A673 (cell line): ENCODE measurements around the gene HIPK3. TPM values are rescaled to one million over a fixed set of nuclear protein-coding genes. Genes with fewer than 3 reads are reported as not detected.
"Not testable (repeated sequence)": the region's sequence is repeated elsewhere in the genome, so short reads cannot be mapped to it uniquely, and the experiment has no call there.

Source experiments
- BruUV-seq: library from RNA; stranded (reverse); fragments of 400-500 nt; replicated peaks from 2 replicates; lab custom pipeline; 2021; lab: Mats Ljungman, UMichigan
- CTCF ChIA-PET: fragments of 300-600 bp; sonication (Branson Sonifier 250); formaldehyde crosslinking; loops from one replicate; lab custom pipeline; 2022; ENCODE audit warnings: antibody characterized with exemption; lab: Charles Lee
- POLR2A ChIA-PET: fragments of 300-600 bp; sonication (Branson Sonifier 250); formaldehyde crosslinking; loops from one replicate; lab custom pipeline; 2022; ENCODE audit warnings: antibody characterized with exemption; ENCODE audit not compliant: low non-redundant PET; lab: Charles Lee
- DNase-seq: peaks from one replicate; pipeline ENCODE4 v3.0.0-alpha.2; 2015; ENCODE audit warnings: low spot score
- H3K27ac ChIP-seq: fragments of 200-600 bp; sonication (generic); 2 replicates; pipeline ENCODE4 v1.5.1; 2016; ENCODE audit warnings: mixed run types, low read depth, mild to moderate bottlenecking, mixed read lengths, antibody characterized with exemption, low read length; ENCODE audit not compliant: poor library complexity, severe bottlenecking
- H3K27me3 ChIP-seq: fragments of 200-600 bp; sonication (generic); replicated peaks from 2 replicates; pipeline ENCODE4 v1.6.1; 2017; ENCODE audit warnings: mixed run types, low read depth, mild to moderate bottlenecking, mixed read lengths, antibody characterized with exemption, low read length; ENCODE audit not compliant: insufficient read depth, poor library complexity
- H3K36me3 ChIP-seq: fragments of 200-600 bp; sonication (generic); 2 replicates; pipeline ENCODE4 v1.6.1; 2016; ENCODE audit warnings: mixed run types, mild to moderate bottlenecking, mixed read lengths, antibody characterized with exemption, low read length; ENCODE audit not compliant: insufficient read depth, poor library complexity, severe bottlenecking
- H3K4me1 ChIP-seq: fragments of 200-600 bp; sonication (generic); 2 replicates; pipeline ENCODE4 v1.6.1; 2017; ENCODE audit warnings: mixed run types, mild to moderate bottlenecking, mixed read lengths, antibody characterized with exemption, low read length; ENCODE audit not compliant: insufficient read depth, poor library complexity, severe bottlenecking
- H3K4me3 ChIP-seq: fragments of 200-600 bp; sonication (generic); 2 replicates; pipeline ENCODE4 v1.5.1; 2016; ENCODE audit warnings: low read depth, mixed run types, mild to moderate bottlenecking, mixed read lengths, low read length; ENCODE audit not compliant: poor library complexity, severe bottlenecking
- H3K9me3 ChIP-seq: fragments of 200-600 bp; sonication (generic); 2 replicates; pipeline ENCODE4 v1.6.1; 2016; ENCODE audit warnings: mixed run types, low read depth, mild to moderate bottlenecking, mixed read lengths, antibody characterized with exemption, low read length; ENCODE audit not compliant: poor library complexity, severe bottlenecking
- CTCF ChIP-seq: fragments of 300-800, 200-600 bp; sonication (generic); conservative IDR thresholded peaks from 2 replicates; pipeline ENCODE4 v1.5.1; 2017; ENCODE audit warnings: low read depth, mild to moderate bottlenecking, antibody characterized with exemption, low read length, moderate library complexity, mixed read lengths
- EZH2 ChIP-seq: fragments of 200-600 bp; sonication (generic); IDR thresholded peaks from 2 replicates; pipeline ENCODE4 v1.6.1; 2017; ENCODE audit warnings: borderline replicate concordance, low read depth, mild to moderate bottlenecking, mixed read lengths, antibody characterized with exemption, low read length; ENCODE audit not compliant: poor library complexity, severe bottlenecking
- intact Hi-C: fragments of 100-400 bp; cut with micrococcal nuclease; formaldehyde crosslinking; loops from one replicate; pipeline ENCODE4 v1.10.0; 2022; ENCODE audit not compliant: unreplicated experiment
- total RNA-seq: library from RNA; stranded (reverse); gene quantifications from 2 replicates; pipeline ENCODE4 v1.2.3, GENCODE V29; 2021

The HIPK3 gene
- total RNA-seq, 1 experiment from 2014 or later = 86.7 TPM

GRCh38 chr11:33237039-33237597 is 20.1 kb upstream of the HIPK3 start:
- no peak overlapping the region for H3K27ac ChIP-seq
- no peaks in the 10 kb centered on the region for H3K36me3 ChIP-seq
- TF ChIP-seq CTCF = no peak
- TF ChIP-seq EZH2 = no peak
- no peaks in the 10 kb centered on the region for H3K9me3 ChIP-seq
- no peak overlapping the region for H3K4me3 ChIP-seq
- no peaks in the 10 kb centered on the region for H3K27me3 ChIP-seq
- CTCF ChIA-PET = no interaction called here
- DNase-seq = no peak
- intact Hi-C loops = no loop called here
- H3K4me1 ChIP-seq = peaks cover 5% of the 10 kb centered on the region
- no TSS peak for BruUV-seq
- POLR2A ChIA-PET = no interaction called here

GRCh38 chr11:33242575-33242974 is 14.6 kb upstream of the HIPK3 start:
- Histone ChIP-seq H3K9me3 (no peaks in the 10 kb centered on the region), H3K27ac (no peak overlapping the region), H3K4me1 (no peaks in the 10 kb centered on the region), H3K36me3 (no peaks in the 10 kb centered on the region), H3K4me3 (no peak overlapping the region), H3K27me3 (no peaks in the 10 kb centered on the region)
- DNase-seq = no peak
- BruUV-seq = no TSS peak
- no peak for TF ChIP-seq EZH2
- no peak for TF ChIP-seq CTCF
- intact Hi-C loops = no loop called here
- CTCF ChIA-PET = no interaction called here
- POLR2A ChIA-PET = no interaction called here

GRCh38 chr11:33243654-33244053 is 13.5 kb upstream of the HIPK3 start:
- DNase-seq, intact Hi-C loops, CTCF ChIA-PET, H3K27me3 ChIP-seq, BruUV-seq, H3K4me1 ChIP-seq, H3K36me3 ChIP-seq, H3K9me3 ChIP-seq, H3K27ac ChIP-seq, H3K4me3 ChIP-seq, POLR2A ChIA-PET: not testable (repeated sequence)

- H3K4me3 ChIP-seq = no peak overlapping the region
- H3K36me3 ChIP-seq = no peaks in the 10 kb centered on the region
- CTCF ChIA-PET = no interaction called here
- H3K27me3 ChIP-seq = no peaks in the 10 kb centered on the region
- intact Hi-C loops = no loop called here
- no peaks in the 10 kb centered on the region for H3K4me1 ChIP-seq
- POLR2A ChIA-PET = no interaction called here
- no peak overlapping the region for H3K27ac ChIP-seq
- no peaks in the 10 kb centered on the region for H3K9me3 ChIP-seq
- no peak for TF ChIP-seq EZH2
- no peak for TF ChIP-seq CTCF
- no peak for DNase-seq
- BruUV-seq = no TSS peak
Observed at GRCh38 chr11:33248416-33248971, 8.7 kb upstream of the HIPK3 start.
